NCI-H1694 treated with DMSO at 0.1 percent for 48 hours (cell line): Measurements from ENCODE around the gene CHCHD3.

Source experiments
- DNase-seq: peaks from one replicate; lab custom pipeline; 2025; lab: John Stamatoyannopoulos, UW

CHCHD3 gene

GRCh38 chr7:132773527-132773956 is 308.3 kb downstream of the CHCHD3 start:
- DNase-seq, result peak; percentile 74

- no peak for DNase-seq
Measured at GRCh38 chr7:132771301-132771730, 310.6 kb downstream of the CHCHD3 start.

- DNase-seq, result no peak
Measured at GRCh38 chr7:132770055-132770454, 311.8 kb downstream of the CHCHD3 start.

GRCh38 chr7:132769280-132769679 is 312.6 kb downstream of the CHCHD3 start:
- DNase-seq, result no peak

- no peak for DNase-seq
Measured at GRCh38 chr7:132768099-132768498, 313.8 kb downstream of the CHCHD3 start.

GRCh38 chr7:132767378-132767777 is 314.5 kb downstream of the CHCHD3 start:
- no peak for DNase-seq

GRCh38 chr7:132766660-132767059 is 315.2 kb downstream of the CHCHD3 start:
- no peak for DNase-seq

- no peak for DNase-seq
Measured at GRCh38 chr7:132765861-132766260, 316.0 kb downstream of the CHCHD3 start.

GRCh38 chr7:132764762-132765161 is 317.1 kb downstream of the CHCHD3 start:
- no peak for DNase-seq

GRCh38 chr7:132760866-132761265 is 321.0 kb downstream of the CHCHD3 start:
- no peak for DNase-seq

- no peak for DNase-seq
Measured at GRCh38 chr7:132760244-132760623, 321.7 kb downstream of the CHCHD3 start.

GRCh38 chr7:132759482-132760243 is 322.2 kb downstream of the CHCHD3 start:
- no peak for DNase-seq

- DNase-seq, result no peak
Measured at GRCh38 chr7:132758986-132759385, 322.9 kb downstream of the CHCHD3 start.

- DNase-seq, result no peak
Measured at GRCh38 chr7:132757783-132758182, 324.1 kb downstream of the CHCHD3 start.

GRCh38 chr7:132756484-132756990 is 325.4 kb downstream of the CHCHD3 start:
- DNase-seq, result no peak

- DNase-seq, result no peak
Measured at GRCh38 chr7:132755538-132756483, 326.1 kb downstream of the CHCHD3 start.

GRCh38 chr7:132752431-132752830 is 329.5 kb downstream of the CHCHD3 start:
- no peak for DNase-seq

GRCh38 chr7:132751244-132751647 is 330.6 kb downstream of the CHCHD3 start:
- DNase-seq, result no peak

GRCh38 chr7:132750530-132751217 is 331.2 kb downstream of the CHCHD3 start:
- DNase-seq, result no peak

GRCh38 chr7:132750096-132750495 is 331.8 kb downstream of the CHCHD3 start:
- DNase-seq, result no peak

GRCh38 chr7:132745510-132745909 is 336.4 kb downstream of the CHCHD3 start:
- no peak for DNase-seq

- no peak for DNase-seq
Measured at GRCh38 chr7:132743974-132744373, 337.9 kb downstream of the CHCHD3 start.
